ENCODE data around the gene ZNF674.

Gene ZNF674

GRCh38 chrX:46545111-46546005, at the start of gene ZNF674:
Gene ZNF674 (minus strand): TSS chrX:46545421. CDS start chrX:46542087, 3,334 bp downstream.
- DNase-seq (ENCODE audit: low read depth in 2 of 2), result peak; percentile 82 to 83

GRCh38 chrX:46589977-46590723, 44.9 kb upstream of the ZNF674 start:
- no peak for DNase-seq (ENCODE audit: low read depth in 2 of 2)

GRCh38 chrX:46588263-46588662, 43.0 kb upstream of the ZNF674 start:
- DNase-seq (ENCODE audit: low read depth in 2 of 2), result no peak

- DNase-seq (ENCODE audit: low read depth in 2 of 2), result no peak
Observed at GRCh38 chrX:46587753-46588171, 42.5 kb upstream of the ZNF674 start.

- no peak for DNase-seq (ENCODE audit: low read depth in 2 of 2)
Observed at GRCh38 chrX:46587158-46587557, 41.9 kb upstream of the ZNF674 start.

- DNase-seq (ENCODE audit: low read depth in 2 of 2), result no peak
Observed at GRCh38 chrX:46584736-46585135, 39.5 kb upstream of the ZNF674 start.

GRCh38 chrX:46582966-46583365, 37.7 kb upstream of the ZNF674 start:
- no peak for DNase-seq (ENCODE audit: low read depth in 2 of 2)

GRCh38 chrX:46582325-46582724, 37.1 kb upstream of the ZNF674 start:
- no peak for DNase-seq (ENCODE audit: low read depth in 2 of 2)

GRCh38 chrX:46580613-46581012, 35.4 kb upstream of the ZNF674 start:
- DNase-seq (ENCODE audit: low read depth in 2 of 2), result no peak

GRCh38 chrX:46579250-46579649, 34.0 kb upstream of the ZNF674 start:
- DNase-seq (ENCODE audit: low read depth in 2 of 2), result no peak

GRCh38 chrX:46577221-46578005, 32.2 kb upstream of the ZNF674 start:
- no peak for DNase-seq (ENCODE audit: low read depth in 2 of 2)

- no peak for DNase-seq (ENCODE audit: low read depth in 2 of 2)
Observed at GRCh38 chrX:46576458-46576857, 31.2 kb upstream of the ZNF674 start.

GRCh38 chrX:46575991-46576392, 30.8 kb upstream of the ZNF674 start:
- no peak for DNase-seq (ENCODE audit: low read depth in 2 of 2)

- no peak for DNase-seq (ENCODE audit: low read depth in 2 of 2)
Observed at GRCh38 chrX:46575586-46575985, 30.4 kb upstream of the ZNF674 start.

GRCh38 chrX:46574774-46575381, 29.7 kb upstream of the ZNF674 start:
- peak in 1 of 2 donors; percentile 1 for DNase-seq (ENCODE audit: low read depth in 2 of 2)

- DNase-seq (ENCODE audit: low read depth in 2 of 2), result peak in 1 of 2 donors; percentile 21
Observed at GRCh38 chrX:46573892-46574773, 28.9 kb upstream of the ZNF674 start.

GRCh38 chrX:46573331-46573891, 28.2 kb upstream of the ZNF674 start, which contains the start of gene CHST7:
Gene CHST7 (plus strand): TSS chrX:46573765. CDS start chrX:46573932, 167 bp downstream.
- DNase-seq (ENCODE audit: low read depth in 2 of 2), result peak in 1 of 2 donors; percentile 26

GRCh38 chrX:46572340-46572936, 27.2 kb upstream of the ZNF674 start:
- no peak for DNase-seq (ENCODE audit: low read depth in 2 of 2)

Measured in stimulated activated CD8-positive, alpha-beta memory T cell treated with anti-CD3 and anti-CD28 coated beads, Interleukin-7, amount 100 ng/mL, for 1 hour (primary cell).